AG04450 (cell line): ENCODE results near the gene TXLNG. TPM values are rescaled to one million over a fixed set of nuclear protein-coding genes. Genes with fewer than 3 reads are reported as not detected.

Source experiments
- CTCF ChIA-PET: fragments of 300-600, 350-600 bp; formaldehyde crosslinking; extraction: SDS; loops from one replicate; lab custom pipeline; 2022; ENCODE audit warnings: antibody characterized with exemption, inconsistent platforms; lab: Charles Lee
- POLR2A ChIA-PET: fragments of 350-600 bp; formaldehyde crosslinking; extraction: SDS; loops from one replicate; lab custom pipeline; 2021; ENCODE audit warnings: antibody characterized with exemption, inconsistent platforms; lab: Yijun Ruan, JAX
- DNase-seq: peaks from one replicate; pipeline ENCODE4 v3.0.0-alpha.2; 2011; ENCODE audit warnings: low read depth, low spot score
- H3K27ac ChIP-seq: one replicate; pipeline ENCODE4 v1.5.1; 2012; ENCODE audit warnings: low read depth, low read length, control low read depth
- H3K27me3 ChIP-seq: one replicate; pipeline ENCODE4 v1.6.0; 2012; ENCODE audit warnings: low read length; ENCODE audit not compliant: control insufficient read depth, insufficient read depth
- H3K4me3 ChIP-seq: 2 replicates; pipeline ENCODE4 v1.5.1; 2011; ENCODE audit warnings: mild to moderate bottlenecking, low read depth, low read length, control low read depth
- H3K9me3 ChIP-seq: 2 replicates; pipeline ENCODE4 v1.5.1; 2012; ENCODE audit warnings: low read length; ENCODE audit not compliant: control insufficient read depth, insufficient read depth
- CTCF ChIP-seq: IDR thresholded peaks from 2 replicates; pipeline ENCODE4 v1.5.1; 2011; ENCODE audit warnings: low read depth, low read length, control low read depth, inconsistent platforms
- polyA plus RNA-seq: library from polyadenylated mRNA; depleted of rRNA; stranded (reverse); fragments of >200 nt; gene quantifications from 2 replicates; pipeline ENCODE4 v1.2.3, GENCODE V29; 2011

Gene TXLNG
- polyA plus RNA-seq, 1 experiment, result 15.4 TPM

- Histone ChIP-seq H3K27me3 (no peaks in the 10 kb centered on the region), H3K9me3 (no peaks in the 10 kb centered on the region), H3K27ac (no peak overlapping the region), H3K4me3 (peak overlapping the region; percentile 72)
- no peak for DNase-seq
- TF ChIP-seq CTCF, result no peak
- POLR2A ChIA-PET, result interaction anchor here (0.6 kb wide), 1 partner anchor 17 kb away, joined by 7 read pairs; no protein-coding TSS in a partner anchor
- CTCF ChIA-PET, result no interaction called here
These were observed 773 bp upstream of the TXLNG start for GRCh38 chrX:16785247-16786138.

GRCh38 chrX:16786791-16787735 lies 797 bp downstream of the TXLNG start:
- no peak for DNase-seq
- Histone ChIP-seq H3K9me3 (no peaks in the 10 kb centered on the region), H3K27ac (no peak overlapping the region), H3K27me3 (no peaks in the 10 kb centered on the region), H3K4me3 (peak overlapping the region; percentile 75)
- ChIA-PET POLR2A (no interaction called here), CTCF (no interaction called here)
- TF ChIP-seq CTCF, result no peak

GRCh38 chrX:16788477-16788876 lies 2.2 kb downstream of the TXLNG start:
- no peak for TF ChIP-seq CTCF
- ChIA-PET CTCF (interaction anchor here (1.4 kb wide), 1 partner anchor 258 kb away, joined by 3 read pairs; no protein-coding TSS in a partner anchor), POLR2A (interaction anchor here (0.7 kb wide), 1 partner anchor 67 kb away, joined by 8 read pairs; no protein-coding TSS in a partner anchor)
- H3K4me3 ChIP-seq, result no peak overlapping the region
- H3K9me3 ChIP-seq, result no peaks in the 10 kb centered on the region
- DNase-seq, result no peak
- no peaks in the 10 kb centered on the region for H3K27me3 ChIP-seq
- no peak overlapping the region for H3K27ac ChIP-seq

- H3K27ac ChIP-seq, result no peak overlapping the region
- no peaks in the 10 kb centered on the region for H3K27me3 ChIP-seq
- no peak overlapping the region for H3K4me3 ChIP-seq
- no peak for DNase-seq
- POLR2A ChIA-PET, result no interaction called here
- CTCF ChIA-PET, result no interaction called here
- no peak for TF ChIP-seq CTCF
- H3K9me3 ChIP-seq, result no peaks in the 10 kb centered on the region
These were observed 10.0 kb downstream of the TXLNG start for GRCh38 chrX:16796298-16796697.
